Head of caudate nucleus (tissue), 42 donors: ENCODE results near the gene CD248.
"Not testable (repeated sequence)": the region's sequence is repeated elsewhere in the genome, so short reads cannot be mapped to it uniquely, and the experiment has no call there.

ENCODE experiments used
- DNase-seq, 42 donors: peaks; one replicate each; pipeline versions ENCODE4 v3.0.0 to v3.0.0-alpha.2; 2020 to 2021; ENCODE audit warnings: mixed read lengths in 7 of 42
- intact Hi-C: fragments of 100-400 bp; cut with DNase I; formaldehyde crosslinking; loops from one replicate; pipeline ENCODE4 v1.15.0; 2022

CD248 gene

DNA sequence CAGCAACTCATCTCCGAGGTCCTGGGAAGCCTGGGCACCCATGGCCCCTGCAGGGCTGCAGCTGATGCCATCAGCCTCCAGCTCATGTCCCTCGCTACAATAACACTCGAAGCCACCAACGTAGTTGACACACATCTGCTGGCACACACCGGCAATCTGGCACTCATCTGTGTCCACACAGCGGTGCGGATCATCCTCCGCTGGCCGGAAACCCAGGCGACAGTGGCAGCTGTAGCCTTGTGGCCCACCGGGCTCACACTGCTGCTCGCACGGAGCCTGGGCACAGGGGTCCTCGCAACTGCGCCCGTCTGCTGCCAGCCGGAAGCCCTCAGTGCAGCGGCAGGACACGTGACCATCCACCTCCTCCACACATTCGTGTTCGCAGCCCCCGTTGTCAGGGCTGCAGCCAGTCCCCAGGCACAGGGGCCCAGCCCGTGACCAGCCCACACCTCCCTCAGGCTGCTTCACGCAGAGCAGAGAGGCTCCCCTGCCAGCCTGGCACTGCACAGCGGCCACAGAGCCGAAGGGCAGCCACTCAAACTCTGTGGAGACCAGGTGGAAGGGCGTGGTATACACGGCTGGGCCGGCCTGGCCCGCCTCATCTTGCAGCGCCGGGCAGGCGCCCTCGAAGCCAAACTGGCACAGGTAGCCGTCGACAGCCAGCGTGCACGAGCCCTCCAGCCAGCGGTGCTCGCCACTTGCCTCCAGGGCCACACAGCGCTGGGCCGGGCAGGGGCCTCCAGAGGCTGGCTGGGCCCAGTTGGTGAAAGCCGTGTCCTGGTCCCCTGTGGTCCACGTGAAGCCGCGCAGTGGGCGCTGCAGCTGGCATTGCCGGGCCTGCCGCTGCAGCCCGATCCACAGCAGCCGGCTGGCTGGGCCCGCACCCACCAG, 678 bp downstream of the CD248 start:
- intact Hi-C loops, result no loop called here
- DNase-seq, result no peak

DNA sequence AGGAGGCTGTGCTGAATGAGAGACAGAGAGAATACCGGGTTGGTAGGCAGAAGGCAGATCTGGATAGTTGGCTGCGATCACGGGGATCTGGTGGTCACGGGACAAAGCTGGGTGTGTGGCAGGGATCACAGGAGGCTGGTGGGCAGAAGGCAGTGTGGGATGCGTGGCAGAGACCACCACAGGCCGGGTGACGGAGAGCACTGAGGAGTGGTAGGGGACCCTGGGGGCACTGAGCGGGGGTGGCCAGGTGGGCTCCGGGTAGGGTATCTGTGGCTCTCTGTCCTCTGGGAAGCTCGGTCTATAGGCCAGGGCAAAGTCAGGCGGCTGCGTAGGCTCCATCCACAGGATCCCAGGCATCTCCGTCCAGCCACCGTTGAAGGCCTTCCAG, 1.4 kb downstream of the CD248 start:
- DNase-seq, result no peak
- intact Hi-C loops, result no loop called here

DNA sequence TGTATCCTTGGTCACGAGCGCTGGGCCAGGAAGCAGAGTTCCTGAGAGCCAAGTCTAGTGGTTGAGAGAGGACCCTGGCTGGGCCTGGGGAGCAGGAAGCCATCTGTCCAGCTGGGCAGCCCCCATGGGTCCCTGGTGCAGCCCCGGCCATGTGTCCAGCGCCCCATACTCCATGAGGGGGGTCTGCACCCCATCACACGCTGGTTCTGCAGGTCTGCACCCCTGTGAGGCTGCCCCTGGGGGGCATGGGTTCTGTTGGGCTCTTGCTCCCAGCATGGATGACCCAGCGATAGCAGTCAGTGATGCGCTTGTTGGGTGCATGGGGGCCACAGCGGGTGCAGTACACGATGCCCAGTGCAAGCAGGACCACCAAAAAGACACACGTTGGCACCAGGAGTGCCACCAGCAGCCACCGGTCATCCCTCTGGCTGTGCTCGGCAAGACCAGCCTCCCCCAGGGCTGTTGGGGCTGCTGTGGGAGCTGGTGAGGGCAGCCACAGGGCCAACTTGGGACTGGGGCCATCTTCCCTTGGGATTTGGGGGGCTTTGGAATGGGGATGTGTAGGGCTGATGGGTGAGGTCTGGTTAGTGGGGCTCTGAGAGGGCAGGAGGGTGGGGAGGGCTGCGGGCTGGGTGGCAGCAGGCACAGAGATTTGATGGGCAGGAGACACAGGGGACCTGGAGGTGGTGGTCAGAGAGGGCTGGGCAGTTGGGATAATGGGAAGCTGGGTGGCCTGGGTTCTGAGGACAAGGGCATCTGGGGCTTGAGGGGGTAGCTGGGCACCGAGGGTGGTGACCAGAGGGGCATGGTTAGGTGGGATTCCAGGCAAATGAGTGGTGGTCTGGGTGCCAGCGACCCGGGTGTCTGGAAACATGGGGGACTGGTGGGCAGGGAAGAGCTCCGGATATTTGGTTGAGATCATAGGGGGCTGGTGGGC, 2.0 kb downstream of the CD248 start:
- intact Hi-C loops, result no loop called here
- DNase-seq, result peak in 1 of 42 donors; percentile 3

DNA sequence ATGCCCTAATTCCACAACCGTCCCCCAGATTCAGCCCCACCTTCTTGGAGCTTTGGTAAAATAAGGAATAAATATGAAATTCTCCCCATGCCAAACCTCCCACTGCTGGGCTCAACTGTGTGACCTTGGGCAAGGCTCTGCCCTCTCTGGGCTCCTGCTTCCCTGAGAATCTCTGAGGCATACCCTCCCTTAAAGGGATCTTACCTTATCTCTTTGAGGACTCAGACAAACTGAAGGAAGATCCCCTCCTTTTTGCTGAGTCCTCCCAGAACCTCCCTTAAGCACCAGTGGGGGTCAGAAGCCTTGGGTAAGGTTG, 2.7 kb downstream of the CD248 start:
- DNase-seq, result no peak
- intact Hi-C loops, result no loop called here

DNA sequence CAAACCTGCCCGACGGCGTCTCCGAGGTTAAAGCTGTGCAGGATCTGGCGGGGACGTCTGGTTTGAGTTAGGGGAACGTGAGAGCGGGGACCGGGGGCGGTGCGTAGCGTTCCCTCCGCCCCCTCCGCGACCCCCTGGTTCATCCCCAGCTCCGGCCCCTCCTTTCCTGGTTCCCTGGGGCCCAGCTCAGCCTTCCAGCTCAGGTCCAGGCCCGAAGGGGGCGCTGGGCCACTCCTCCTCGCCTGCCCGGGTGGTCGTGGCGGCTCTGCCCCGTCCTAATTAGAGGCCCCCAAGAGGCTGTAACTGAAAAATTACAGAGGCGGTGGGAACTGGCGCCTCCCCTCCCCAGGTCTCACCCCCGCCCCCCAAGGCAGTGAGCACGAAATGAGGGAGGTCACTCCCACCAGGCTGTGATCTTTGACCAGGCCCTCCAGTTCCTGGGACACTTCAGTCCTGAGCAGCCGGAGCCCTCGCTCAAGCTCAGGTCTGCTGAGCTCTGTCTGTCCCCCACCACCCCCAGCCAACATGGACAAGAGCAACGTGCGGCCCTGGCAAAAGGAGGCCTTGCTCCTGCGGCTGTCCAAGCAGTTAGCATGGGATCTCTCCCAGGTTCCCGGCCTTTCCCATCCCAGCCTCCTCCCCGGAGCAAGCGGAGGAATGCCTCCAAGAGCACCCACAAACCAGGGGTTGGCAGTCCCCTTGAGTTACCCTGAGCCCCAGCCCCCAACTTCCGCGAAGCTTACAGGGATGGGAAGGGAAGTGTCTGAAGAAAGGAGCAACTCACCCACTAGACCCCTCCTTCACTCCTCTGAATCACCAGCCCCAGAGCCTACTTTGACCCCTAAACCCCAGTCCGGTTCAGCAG, 3.3 kb downstream of the CD248 start:
- peak in 1 of 42 donors; percentile 3 for DNase-seq
- intact Hi-C loops, result no loop called here

DNA sequence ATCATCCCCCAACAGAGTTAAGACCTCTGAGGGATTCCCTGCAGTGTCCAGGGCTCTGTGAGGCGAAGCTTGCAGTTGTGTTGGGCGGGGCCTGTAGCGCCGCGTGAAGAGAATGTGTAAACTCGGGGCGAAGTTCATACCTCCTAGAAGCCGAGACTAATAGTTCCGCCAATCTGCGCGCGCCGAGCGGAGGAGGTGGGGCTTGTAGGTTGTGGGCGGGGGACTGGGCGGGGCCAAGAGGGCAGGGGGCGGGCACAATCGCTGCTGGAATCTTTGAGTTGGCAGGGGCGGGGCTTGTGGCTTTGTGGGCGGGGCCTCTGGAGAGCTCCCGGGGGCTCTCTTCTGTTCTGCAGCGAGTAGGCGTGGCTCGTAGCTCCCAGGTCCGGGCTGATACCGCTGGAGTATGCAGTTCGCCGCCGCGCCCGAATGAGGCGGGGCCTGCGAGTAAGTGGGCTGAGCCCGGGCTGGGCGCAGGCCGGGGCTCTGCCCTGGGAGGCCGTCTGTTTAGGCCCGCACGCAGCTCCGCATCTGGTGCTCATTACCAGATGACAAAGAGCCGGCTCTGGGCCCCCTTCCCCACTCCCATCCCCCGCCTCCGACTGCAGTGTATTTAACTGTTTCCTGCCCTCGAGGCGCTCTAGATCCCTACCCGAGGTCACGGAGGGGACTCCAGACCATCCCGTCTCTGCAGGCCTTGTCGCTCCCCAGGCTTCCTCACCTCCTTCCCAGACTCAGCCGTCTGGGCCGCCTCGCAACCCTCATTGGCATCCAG, 4.1 kb downstream of the CD248 start:
- intact Hi-C loops, result no loop called here
- peak; percentile 92 to 98 (median 96) for DNase-seq

DNA sequence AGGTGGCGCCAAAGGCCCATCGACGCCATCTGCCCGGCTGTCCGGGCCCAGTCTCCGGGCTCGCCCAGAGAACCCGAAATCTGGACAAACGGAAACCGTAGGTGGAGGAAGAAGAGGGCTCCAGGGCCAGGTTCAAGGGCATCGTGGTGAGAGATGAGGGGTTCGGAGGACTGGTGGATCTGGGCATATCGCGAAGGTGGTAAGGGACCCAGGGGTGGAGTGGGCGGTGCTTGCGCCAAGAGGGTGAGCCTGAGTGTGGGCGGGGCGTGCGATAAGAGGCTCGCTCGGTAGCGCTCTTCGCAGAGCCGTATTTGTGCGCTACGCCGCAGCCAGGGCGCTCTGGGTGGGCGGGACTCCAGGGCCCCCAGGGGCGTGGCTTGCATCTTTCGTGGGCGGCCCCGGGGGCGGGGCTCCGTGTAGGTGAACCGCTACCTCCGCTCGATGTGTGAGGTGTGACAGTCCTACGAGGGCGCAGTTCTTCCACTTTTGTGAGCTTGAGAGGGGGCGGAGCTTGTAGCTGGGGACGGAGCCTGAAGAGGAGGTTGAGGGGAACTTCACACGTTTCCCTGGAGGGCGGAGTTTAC, 4.8 kb downstream of the CD248 start:
- peak; percentile 65 to 95 (median 85) for DNase-seq
- intact Hi-C loops, result no loop called here

DNA sequence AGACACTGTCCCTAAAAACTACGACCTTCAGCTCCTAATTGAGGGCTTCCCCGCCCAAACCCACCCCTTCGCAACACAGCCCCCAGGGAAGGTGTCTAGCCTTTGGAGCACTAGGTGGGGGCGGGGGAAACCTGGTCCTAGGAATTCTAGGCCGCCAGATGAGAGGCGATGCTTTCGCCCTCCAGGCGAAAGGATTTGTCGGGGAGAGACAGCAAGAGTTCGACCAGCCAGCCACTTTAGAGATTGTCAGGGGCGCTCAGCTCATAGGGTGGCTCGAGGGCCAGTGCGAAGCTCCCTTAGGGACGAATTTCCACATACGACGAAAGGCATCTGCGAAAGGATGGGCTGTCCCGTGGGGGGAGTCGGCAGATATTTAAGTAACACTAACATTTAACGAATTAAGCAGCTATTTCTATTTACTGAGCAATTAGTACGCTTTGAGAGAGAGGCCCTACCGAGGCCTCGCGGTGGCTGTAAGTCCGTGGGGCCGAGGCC, 5.3 kb downstream of the CD248 start:
- no peak for DNase-seq
- intact Hi-C loops, result no loop called here

DNA sequence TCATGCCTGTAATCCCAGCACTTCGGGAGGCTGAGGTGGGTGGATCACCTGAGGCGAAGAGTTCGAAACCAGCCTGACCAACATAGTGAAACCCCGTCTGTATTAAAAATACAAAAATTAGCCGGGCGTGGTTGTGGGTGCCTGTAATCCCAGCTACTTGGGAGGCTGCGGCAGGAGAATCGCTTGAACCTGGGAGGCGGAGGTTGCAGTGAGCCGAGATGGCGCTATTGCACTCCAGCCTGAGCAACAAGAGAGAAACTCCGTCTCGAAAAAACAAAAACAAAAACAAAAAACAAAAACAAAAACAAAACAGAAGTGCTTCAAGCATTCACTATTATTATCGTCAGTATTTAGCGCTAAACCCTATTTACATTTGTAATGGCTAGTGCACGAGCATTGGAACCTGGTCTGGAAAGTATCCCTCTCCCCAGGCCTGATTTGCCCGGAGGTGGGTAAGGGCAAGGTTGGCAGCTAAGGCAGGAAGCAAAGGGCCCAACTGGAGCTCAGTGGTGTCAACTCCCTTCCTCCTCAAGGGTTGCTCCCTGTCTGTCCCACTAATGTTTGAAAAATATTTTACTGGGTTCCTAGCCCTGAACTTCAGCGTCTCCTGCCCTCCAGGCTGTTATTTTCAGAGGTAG, 5.9 kb downstream of the CD248 start:
- intact Hi-C loops, result not testable (repeated sequence)

DNA sequence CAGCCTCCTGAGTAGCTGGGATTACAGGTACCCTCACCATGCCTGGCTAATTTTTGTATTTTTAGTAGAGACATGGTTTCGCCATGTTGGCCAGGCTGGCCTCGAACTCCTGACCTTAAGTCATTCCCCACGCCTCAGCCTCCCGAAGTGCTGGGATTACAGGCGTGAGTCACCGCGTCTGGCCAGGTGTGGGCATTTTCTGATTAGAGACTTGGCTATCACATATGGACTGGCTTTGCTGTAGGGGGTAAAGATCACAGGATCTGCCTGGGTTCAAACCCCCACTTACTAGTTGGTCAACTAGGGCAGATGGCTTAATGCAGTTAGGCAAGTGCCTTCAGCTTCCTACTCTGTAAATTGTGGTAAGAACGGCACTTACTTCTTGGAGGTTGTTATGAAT, 6.5 kb downstream of the CD248 start:
- no peak for DNase-seq
- intact Hi-C loops, result no loop called here

More for the DNA sequence above, 5.9 kb downstream of the CD248 start:
- peak in 1 of 42 donors; percentile 2 for DNase-seq

DNA sequence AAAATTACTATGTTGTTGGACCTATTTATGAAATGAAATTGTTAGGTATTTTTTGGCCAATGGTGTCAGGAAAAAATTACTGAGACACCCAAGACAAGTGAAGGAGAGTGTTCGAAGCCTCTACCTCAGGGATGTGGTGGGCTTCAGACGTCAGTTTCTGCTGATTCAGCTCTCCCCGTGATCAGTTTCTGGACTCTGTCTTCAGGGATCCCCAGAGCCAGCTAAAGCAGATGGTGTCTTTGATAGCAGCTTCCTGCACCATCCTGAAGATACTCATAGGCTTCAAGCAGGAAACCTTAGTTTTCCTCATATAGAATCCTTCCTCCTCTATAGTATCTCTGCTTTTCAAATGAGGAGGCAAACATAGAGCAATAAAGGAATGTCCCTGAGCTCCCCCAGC, 7.4 kb downstream of the CD248 start:
- no peak for DNase-seq
- intact Hi-C loops, result no loop called here

DNA sequence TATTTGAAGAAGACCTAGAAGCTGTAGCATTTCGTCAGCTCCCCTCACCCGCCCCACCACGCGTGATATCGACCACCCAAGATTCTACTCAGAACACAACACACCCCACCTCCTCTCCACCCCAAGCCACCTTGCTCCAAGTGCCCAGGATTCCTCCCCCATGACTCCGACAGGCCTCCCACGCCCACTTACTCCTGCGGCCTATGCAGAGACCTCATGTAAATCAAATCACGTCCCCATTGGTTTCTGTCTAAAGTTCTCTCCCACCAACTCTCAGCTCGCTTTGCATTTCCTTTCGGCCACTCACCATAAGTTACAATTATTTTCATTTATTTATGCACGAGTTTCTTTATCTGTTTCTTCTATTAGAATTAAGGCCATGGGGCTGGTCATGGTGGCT, 14.2 kb downstream of the CD248 start:
- DNase-seq, result no peak

DNA sequence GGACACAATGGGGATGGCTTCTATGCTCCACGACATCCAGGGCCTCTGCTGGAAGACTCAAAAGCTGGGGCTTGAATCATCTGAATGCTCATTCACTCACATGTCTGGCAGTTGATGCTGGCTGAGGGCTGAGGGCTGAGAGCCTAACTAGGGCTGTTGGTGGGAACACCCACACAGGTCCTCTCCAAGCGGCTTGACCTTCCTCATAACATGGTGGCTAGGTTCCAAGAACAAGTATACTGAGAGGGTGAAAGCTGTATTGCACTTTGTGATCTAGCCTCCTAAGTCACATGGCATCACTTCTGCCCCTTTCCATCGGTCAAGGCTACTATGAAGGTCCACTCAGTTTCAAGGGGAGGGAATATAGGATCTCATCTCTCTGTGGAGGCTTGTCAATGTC, 17.7 kb downstream of the CD248 start:
- DNase-seq, result no peak
- intact Hi-C loops, result no loop called here

More for the DNA sequence above, 14.2 kb downstream of the CD248 start:
- intact Hi-C loops, result no loop called here

DNA sequence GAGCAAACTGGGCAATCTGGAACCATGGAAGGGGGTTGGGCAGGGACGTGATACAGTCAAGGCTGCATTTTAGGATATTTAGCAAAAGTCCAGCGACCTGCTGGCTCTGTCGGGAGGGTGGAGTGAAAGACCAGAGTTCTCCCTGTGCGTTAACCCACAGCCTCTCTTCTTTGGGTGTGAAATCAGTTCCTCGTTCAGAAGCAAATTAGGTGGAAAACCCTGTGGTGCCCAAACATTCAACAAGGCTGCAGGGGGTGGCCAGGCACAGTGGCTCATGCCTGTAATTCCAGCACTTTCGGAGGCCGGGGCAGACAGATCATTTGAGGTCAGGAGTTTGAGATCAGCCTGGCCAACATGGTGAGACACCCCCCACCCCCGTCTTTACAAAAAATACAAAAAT, 19.2 kb downstream of the CD248 start:
- DNase-seq, result no peak
- intact Hi-C loops, result no loop called here

DNA sequence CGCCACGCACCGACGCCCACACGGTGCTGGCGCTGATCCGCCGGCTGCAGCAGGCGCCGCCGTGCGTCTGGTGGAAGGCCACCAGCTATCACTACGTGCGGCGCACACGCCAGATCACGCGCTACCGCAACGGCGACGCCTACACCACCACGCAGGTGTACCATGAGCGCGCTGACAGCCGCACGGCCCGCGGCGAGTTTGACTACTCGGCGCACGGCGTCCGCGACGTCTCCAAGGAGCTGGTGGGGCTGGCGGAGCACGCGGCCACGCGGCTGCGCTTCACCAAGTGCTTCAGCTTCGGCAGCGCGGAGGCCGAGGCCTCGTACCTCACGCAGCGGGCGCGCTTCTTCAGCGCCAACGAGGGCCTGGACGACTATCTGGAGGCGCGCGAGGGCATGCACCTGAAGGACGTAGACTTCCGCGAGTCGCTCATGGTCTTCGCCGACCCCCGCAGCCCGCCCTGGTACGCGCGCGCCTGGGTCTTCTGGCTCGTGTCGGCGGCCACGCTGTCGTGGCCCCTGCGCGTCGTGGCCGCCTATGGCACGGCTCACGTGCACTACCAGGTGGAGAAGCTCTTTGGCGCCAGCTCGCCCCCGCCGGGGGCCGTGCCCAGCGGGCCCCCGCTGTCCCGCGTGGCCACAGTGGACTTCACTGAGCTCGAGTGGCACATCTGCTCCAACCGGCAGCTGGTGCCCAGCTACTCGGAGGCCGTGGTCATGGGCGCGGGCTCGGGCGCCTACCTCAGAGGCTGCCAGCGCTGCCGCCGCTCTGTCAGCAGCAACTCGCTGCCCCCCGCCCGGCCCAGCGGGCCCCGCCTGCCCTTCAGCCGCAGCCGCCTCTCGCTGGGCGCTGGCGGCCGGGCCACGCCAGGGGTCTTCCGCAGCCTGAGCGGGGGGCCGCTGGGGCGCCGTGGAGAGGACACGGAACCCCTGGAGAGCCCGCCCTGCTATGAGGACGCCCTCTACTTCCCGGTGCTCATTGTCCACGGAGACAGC, 21.9 kb downstream of the CD248 start:
- no peak for DNase-seq
- intact Hi-C loops, result no loop called here
